HS-5 (cell line): ENCODE measurements around the gene LIMS2.
A peak's percentile ranks its signal among the peaks of the same experiment; 100 is the strongest.

Experiments used
- DNase-seq: peaks from one replicate; pipeline ENCODE4 v3.0.0-alpha.2; 2012; ENCODE audit warnings: low read depth

Gene LIMS2

GRCh38 chr2:127656569-127657231 is 18.6 kb downstream of the LIMS2 start:
- no peak for DNase-seq

GRCh38 chr2:127655209-127656073 is 19.9 kb downstream of the LIMS2 start:
- no peak for DNase-seq

GRCh38 chr2:127654838-127655175 is 20.5 kb downstream of the LIMS2 start:
- no peak for DNase-seq

GRCh38 chr2:127654084-127654837 is 21.1 kb downstream of the LIMS2 start:
- DNase-seq, result no peak

GRCh38 chr2:127653421-127654083 is 21.8 kb downstream of the LIMS2 start:
- DNase-seq, result no peak

GRCh38 chr2:127652786-127653357 is 22.5 kb downstream of the LIMS2 start:
- DNase-seq, result no peak

- DNase-seq, result no peak
Observed at GRCh38 chr2:127651971-127652550, 23.3 kb downstream of the LIMS2 start.

GRCh38 chr2:127651381-127651809 is 23.9 kb downstream of the LIMS2 start:
- no peak for DNase-seq

GRCh38 chr2:127650785-127651380 is 24.4 kb downstream of the LIMS2 start:
- no peak for DNase-seq

GRCh38 chr2:127650041-127650784 is 25.1 kb downstream of the LIMS2 start:
- no peak for DNase-seq

GRCh38 chr2:127649684-127650040 is 25.7 kb downstream of the LIMS2 start:
- DNase-seq, result peak; percentile 25

- no peak for DNase-seq
Observed at GRCh38 chr2:127649100-127649611, 26.2 kb downstream of the LIMS2 start.

- no peak for DNase-seq
Observed at GRCh38 chr2:127648321-127648720, 27.0 kb downstream of the LIMS2 start.

- DNase-seq, result peak; percentile 11
Observed at GRCh38 chr2:127647242-127648190, 27.8 kb downstream of the LIMS2 start.

- no peak for DNase-seq
Observed at GRCh38 chr2:127646487-127647241, 28.7 kb downstream of the LIMS2 start.

GRCh38 chr2:127645395-127646291 is 29.7 kb downstream of the LIMS2 start, which contains the start of gene GPR17:
Gene GPR17 (plus strand): TSS chr2:127646153. CDS start chr2:127650736, 4,583 bp downstream.
- DNase-seq, result no peak

- no peak for DNase-seq
Observed at GRCh38 chr2:127645026-127645394, 30.3 kb downstream of the LIMS2 start.
